Upper lobe of right lung (tissue), 1 donor: ENCODE results near the gene SEC14L3. TPM values are rescaled to one million over a fixed set of nuclear protein-coding genes. Genes with fewer than 3 reads are reported as not detected.

Source experiments
- ATAC-seq: fragments of 200-7000 bp; cut with Tn5 transposase; one replicate; pipeline ENCODE4 v1.9.1; 2020; ENCODE audit warnings: mild to moderate bottlenecking, moderate library complexity
- DNase-seq: peaks from one replicate; pipeline ENCODE4 v3.0.0-alpha.2; 2020
- H3K27ac ChIP-seq: fragments of 200-600 bp; one replicate; pipeline ENCODE4 v1.8.0; 2022
- H3K27me3 ChIP-seq: fragments of 200-600 bp; one replicate; pipeline ENCODE4 v1.8.0; 2022; ENCODE audit warnings: mild to moderate bottlenecking
- H3K36me3 ChIP-seq: fragments of 200-600 bp; one replicate; pipeline ENCODE4 v1.8.0; 2022
- H3K4me1 ChIP-seq: fragments of 200-600 bp; one replicate; pipeline ENCODE4 v1.8.0; 2022
- H3K4me3 ChIP-seq: fragments of 200-600 bp; one replicate; pipeline ENCODE4 v1.8.0; 2022; ENCODE audit warnings: mild to moderate bottlenecking
- H3K9me3 ChIP-seq: fragments of 200-600 bp; one replicate; pipeline ENCODE4 v1.8.0; 2022
- CTCF ChIP-seq: fragments of 200-600 bp; IDR thresholded peaks from one replicate; pipeline ENCODE4 v1.8.0; 2022; ENCODE audit warnings: antibody characterized with exemption
- intact Hi-C: fragments of 100-400 bp; cut with DNase I; formaldehyde crosslinking; loops from one replicate; pipeline ENCODE4 v1.11.0; 2022
- total RNA-seq: library from RNA; stranded (reverse); fragmentation: NEBNext Ultra II Directional; extraction: Animal tissue kit (Norgen Biotek cat#: 25700); gene quantifications from one replicate; pipeline ENCODE4 v1.2.1, GENCODE V29; 2021
- donor health status: DM: no; HTN: yes; CAD: no; lungs with severe emphysema.

The SEC14L3 gene
- total RNA-seq, 1 donor from 2014 or later = not detected

DNA sequence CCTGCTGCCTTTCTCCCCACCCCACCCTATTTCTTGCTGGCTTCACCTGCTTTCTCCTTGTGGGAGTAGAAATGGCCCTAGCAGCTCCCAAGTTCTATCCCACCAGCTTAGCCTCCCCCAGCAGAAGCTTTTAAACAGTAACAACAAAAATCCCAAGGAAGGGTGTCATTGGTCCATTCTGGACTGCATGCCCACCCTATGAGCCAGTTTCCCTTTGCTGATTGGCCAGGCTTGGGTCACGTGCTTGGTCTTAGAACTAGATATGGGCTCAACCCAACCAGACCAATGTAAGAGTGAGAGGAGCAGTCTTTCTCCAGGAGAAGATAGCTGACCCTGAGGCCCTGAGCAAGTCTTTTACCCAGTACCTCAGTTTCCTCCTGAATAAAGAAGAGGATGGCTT, 43.9 kb downstream of the SEC14L3 start:
- Histone ChIP-seq H3K4me1 (peaks cover 22% of the 10 kb centered on the region), H3K36me3 (no peaks in the 10 kb centered on the region), H3K9me3 (no peaks in the 10 kb centered on the region), H3K4me3 (no peak overlapping the region), H3K27ac (no peak overlapping the region), H3K27me3 (no peaks in the 10 kb centered on the region)
- no peak for ATAC-seq
- no peak for DNase-seq
- intact Hi-C loops = no loop called here
- TF ChIP-seq CTCF = no peak

DNA sequence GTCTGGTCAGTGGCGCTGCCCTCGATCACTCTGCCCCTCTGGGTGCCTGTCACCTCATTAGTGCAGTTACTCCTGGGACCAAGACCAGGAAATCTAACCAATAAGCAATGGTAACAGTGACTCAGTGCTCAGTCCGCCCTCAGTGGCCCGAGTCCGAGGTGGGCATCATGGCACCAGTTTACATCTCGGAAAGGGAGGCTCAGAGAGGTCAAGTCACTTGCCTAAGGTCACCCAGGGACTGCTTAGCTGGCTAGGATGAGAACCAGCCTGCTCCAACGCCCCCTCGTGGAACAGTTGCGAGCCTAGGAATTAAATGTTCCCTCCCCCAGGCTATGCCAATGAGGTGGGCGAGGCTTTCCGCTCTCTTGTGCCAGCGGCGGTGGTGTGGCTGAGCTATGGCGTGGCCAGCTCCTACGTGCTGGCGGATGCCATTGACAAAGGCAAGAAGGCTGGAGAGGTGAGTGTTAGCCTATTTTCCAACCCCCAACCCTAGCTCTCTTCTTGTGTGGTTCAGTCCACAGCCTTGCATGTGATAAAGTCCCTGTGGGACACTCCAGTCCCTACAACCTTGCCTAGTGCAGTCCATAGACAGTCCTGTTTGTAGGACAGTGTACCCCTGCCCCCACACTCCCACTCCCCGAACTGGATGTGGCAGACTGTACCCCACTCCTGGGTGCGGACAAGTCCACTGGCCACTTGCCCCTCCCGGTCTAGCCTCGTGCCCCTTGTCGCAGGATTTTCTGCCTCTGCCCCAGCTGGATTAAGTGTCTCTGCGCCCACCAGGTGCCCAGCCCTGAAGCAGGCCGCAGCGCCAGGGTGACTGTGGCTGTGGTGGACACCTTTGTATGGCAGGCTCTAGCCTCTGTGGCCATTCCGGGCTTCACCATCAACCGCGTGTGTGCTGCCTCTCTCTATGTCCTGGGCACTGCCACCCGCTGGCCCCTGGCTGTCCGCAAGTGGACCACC, 45.1 kb downstream of the SEC14L3 start:
- peak; percentile 69 for ATAC-seq
- TF ChIP-seq CTCF = peak; percentile 67
- H3K4me3 ChIP-seq = peak overlapping the region; percentile 74
- H3K9me3 ChIP-seq = no peaks in the 10 kb centered on the region
- H3K27ac ChIP-seq = peak overlapping the region; percentile 65
- no peaks in the 10 kb centered on the region for H3K36me3 ChIP-seq
- DNase-seq = peak; percentile 93
- peaks cover 34% of the 10 kb centered on the region for H3K4me1 ChIP-seq
- H3K27me3 ChIP-seq = no peaks in the 10 kb centered on the region
- intact Hi-C loops = no loop called here

DNA sequence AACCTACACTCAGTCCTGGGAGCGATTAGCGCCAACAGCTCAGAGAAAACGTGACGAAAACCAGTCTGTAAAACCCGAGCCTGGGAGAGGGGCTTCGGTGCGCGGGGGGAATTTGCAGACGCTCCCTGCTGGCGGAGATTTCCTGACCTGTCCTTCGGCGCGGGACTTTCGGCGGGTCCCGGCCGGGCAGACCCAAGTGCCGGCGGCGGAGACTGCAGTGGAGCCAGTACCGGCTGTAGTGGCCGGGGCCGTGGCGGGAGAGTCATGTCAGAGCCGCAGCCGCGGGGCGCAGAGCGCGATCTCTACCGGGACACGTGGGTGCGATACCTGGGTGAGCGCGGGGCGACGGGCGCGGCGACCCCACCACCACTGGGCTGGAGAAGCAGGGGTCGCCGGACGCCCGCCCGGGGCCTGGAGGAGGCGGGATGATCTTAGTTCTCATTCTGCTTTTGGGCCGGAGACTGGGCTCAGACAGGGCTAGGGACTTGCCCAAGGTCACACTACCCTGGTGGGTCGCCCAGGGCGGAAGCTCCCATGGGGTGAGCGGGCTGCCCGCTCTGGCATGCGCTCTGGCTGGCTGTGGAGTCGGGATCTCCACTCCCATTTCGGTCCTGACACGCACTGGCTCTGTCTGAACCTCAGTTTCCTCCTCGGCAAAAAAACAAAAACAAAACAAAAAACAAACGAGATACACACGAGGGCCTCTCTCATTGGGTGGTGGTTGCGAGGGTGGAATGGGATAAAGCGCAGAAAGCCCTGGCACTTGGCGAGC, 46.0 kb downstream of the SEC14L3 start, which contains the start of gene MTFP1:
Gene MTFP1 (plus strand): TSS at position 153 of the 772 bp plus-strand sequence. CDS start 112 bp downstream, at position 265.
- Histone ChIP-seq H3K36me3 (no peaks in the 10 kb centered on the region), H3K27me3 (no peaks in the 10 kb centered on the region), H3K4me1 (peaks cover 35% of the 10 kb centered on the region), H3K4me3 (peak within 1 kb of the TSS; percentile 74), H3K27ac (peak within 1 kb of the TSS; percentile 97), H3K9me3 (no peaks in the 10 kb centered on the region)
- ATAC-seq = peak; percentile 3
- intact Hi-C loops = no loop called here
- DNase-seq = peak; percentile 84
- TF ChIP-seq CTCF = no peak

- intact Hi-C loops = no loop called here
- Histone ChIP-seq H3K9me3 (no peaks in the 10 kb centered on the region), H3K36me3 (no peaks in the 10 kb centered on the region), H3K4me1 (peaks cover 35% of the 10 kb centered on the region), H3K4me3 (peak overlapping the region; percentile 74), H3K27ac (peak overlapping the region; percentile 65), H3K27me3 (no peaks in the 10 kb centered on the region)
- ATAC-seq (no peak), DNase-seq (no peak)
- TF ChIP-seq CTCF = no peak
Observed at GRCh38 chr22:30425327-30425615, 46.5 kb downstream of the SEC14L3 start.

GRCh38 chr22:30424534-30425326, 47.1 kb downstream of the SEC14L3 start:
- no peak for TF ChIP-seq CTCF
- Histone ChIP-seq H3K4me3 (peak overlapping the region; percentile 74), H3K36me3 (no peaks in the 10 kb centered on the region), H3K27me3 (no peaks in the 10 kb centered on the region), H3K9me3 (no peaks in the 10 kb centered on the region), H3K4me1 (peaks cover 35% of the 10 kb centered on the region), H3K27ac (peak overlapping the region; percentile 97)
- ATAC-seq = no peak
- intact Hi-C loops = no loop called here
- DNase-seq = no peak
